Astrocyte of the hippocampus (primary cell): ENCODE data around the gene INSYN1.

Source experiments
- DNase-seq: peaks from one replicate; pipeline ENCODE4 v3.0.0; 2011; ENCODE audit warnings: low read depth, low spot score

The INSYN1 gene

DNA sequence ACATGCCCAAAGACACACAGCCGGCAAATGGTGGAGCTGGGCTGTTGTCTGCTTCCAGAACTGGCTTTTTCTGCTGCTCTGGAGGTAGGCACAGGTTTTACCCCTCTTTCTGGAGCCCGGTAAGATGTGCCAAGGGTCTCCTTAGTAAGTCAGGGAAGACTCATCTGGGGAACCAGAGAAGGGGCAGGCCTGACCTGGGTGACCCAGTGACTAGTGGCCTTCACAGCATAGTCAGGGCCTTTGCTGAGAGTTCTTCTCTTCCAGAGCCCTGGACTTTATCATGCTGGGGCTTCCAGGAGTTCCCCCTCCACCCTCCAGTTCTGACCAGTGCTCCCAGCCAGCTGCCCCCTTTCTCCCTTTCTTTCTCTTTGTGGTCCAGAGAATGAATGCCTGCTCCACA is 65.8 kb downstream of the INSYN1 start:
- DNase-seq: no peak

- DNase-seq: peak; percentile 83
Observed at GRCh38 chr15:73686781-73687256, 66.3 kb downstream of the INSYN1 start.

- DNase-seq: no peak
Observed at GRCh38 chr15:73685981-73686380, 67.2 kb downstream of the INSYN1 start.
